Upper lobe of left lung (tissue), 6 donors: ENCODE data around the gene PPIP5K1. TPM values are rescaled to one million over a fixed set of nuclear protein-coding genes. Genes with fewer than 3 reads are reported as not detected.

Experiments used
- ATAC-seq, 2 donors: fragments of 200-7000 bp; cut with Tn5 transposase; one replicate each; pipeline ENCODE4 v1.9.1; 2022; ENCODE audit warnings: mild to moderate bottlenecking in 2 of 2, moderate library complexity in 2 of 2; ENCODE audit not compliant: low FRiP score in 2 of 2
- DNase-seq, 2 donors: peaks; one replicate each; pipeline ENCODE4 v3.0.0-alpha.2; 2019 to 2020
- H3K27ac ChIP-seq, 4 donors: fragments of 200-600 bp; sonication (generic); one replicate each; pipeline ENCODE4 v1.5.1; 2016 to 2019
- H3K27me3 ChIP-seq, 4 donors: fragments of 200-600 bp; sonication (generic); one replicate each; pipeline ENCODE4 v1.5.1; 2017 to 2019
- H3K36me3 ChIP-seq, 4 donors: fragments of 200-600 bp; sonication (generic); one replicate each; pipeline ENCODE4 v1.5.1; 2016 to 2019
- H3K4me1 ChIP-seq, 4 donors: fragments of 200-600 bp; sonication (generic); one replicate each; pipeline ENCODE4 v1.5.1; 2018 to 2019
- H3K4me3 ChIP-seq, 4 donors: fragments of 200-600 bp; sonication (generic); one replicate each; pipeline ENCODE4 v1.5.1; 2017 to 2019; ENCODE audit warnings: mild to moderate bottlenecking in 2 of 4, moderate library complexity in 1 of 4
- H3K9me3 ChIP-seq, 4 donors: fragments of 200-600 bp; sonication (generic); one replicate each; pipeline ENCODE4 v1.5.1; 2018 to 2019
- CTCF ChIP-seq, 6 experiments: fragments of 450-650 bp in 4 of 6; fragments of 200-600 bp in 2 of 6; sonication (generic) in 2 of 6; IDR thresholded peaks; one replicate each; pipeline ENCODE4 v1.5.1; 2016 to 2019; ENCODE audit warnings: antibody characterized with exemption in 6 of 6
- EP300 ChIP-seq, 4 donors: sonication (generic); formaldehyde crosslinking; IDR thresholded peaks; one replicate each; pipeline ENCODE4 v1.5.1; 2017; ENCODE audit warnings: antibody characterized with exemption in 4 of 4, control low read depth in 2 of 4
- POLR2A ChIP-seq, 4 donors: fragments of 450-650 bp; IDR thresholded peaks; one replicate each; pipeline ENCODE4 v1.5.1; 2016 to 2017; ENCODE audit warnings: antibody characterized with exemption in 4 of 4, mild to moderate bottlenecking in 2 of 4
- POLR2AphosphoS5 ChIP-seq, 2 donors: sonication (generic); formaldehyde crosslinking; IDR thresholded peaks; one replicate each; pipeline ENCODE4 v1.5.1; 2017; ENCODE audit warnings: antibody characterized with exemption in 2 of 2
- WGBS, 2 donors: methylation state at CpG; one replicate each; pipeline ENCODE4 v1.1.5; 2017 to 2018; 5-methylcytosine and 5-hydroxymethylcytosine counted together
- small RNA-seq, 4 donors: library from RNA; depleted of rRNA; stranded (forward); fragments of <200 nt; gene quantifications; one replicate each; pipeline ENCODE3, GENCODE V24; 2016
- total RNA-seq, 6 donors: library from RNA; depleted of rRNA in 4 of 6; stranded (reverse); fragments of >200 nt in 4 of 6; gene quantifications; one replicate each; pipeline versions ENCODE4 v1.1.0 to v1.2.1, GENCODE V29; 2016 to 2021
- donor health status: DM: no; HTN: no; CAD: no; lungs with moderate emphysema.
- donor health status: DM: no; HTN: yes; CAD: no; lungs with severe emphysema.

Gene PPIP5K1
- total RNA-seq, 6 donors from 2014 or later: 7.1 to 71.2 (median 30.1) TPM

GRCh38 chr15:43487271-43487895 is 102.6 kb downstream of the PPIP5K1 start:
- H3K27ac ChIP-seq: no peak overlapping the region
- 87 to 89% methylated on average over 6 of the region's 6 CpGs for WGBS, 2 donors
- H3K9me3 ChIP-seq: no peaks in the 10 kb centered on the region
- TF ChIP-seq CTCF (IDR thresholded peaks at IDR 0.05) (no peak), POLR2A (IDR thresholded peaks at IDR 0.05) (no peak), POLR2AphosphoS5 (IDR thresholded peaks at IDR 0.05) (no peak), EP300 (IDR thresholded peaks at IDR 0.05) (no peak)
- H3K36me3 ChIP-seq: peaks cover 0 to 24% (median 10%) of the 10 kb centered on the region in 4 donors
- peaks cover 0 to 17% (median 5%) of the 10 kb centered on the region in 4 donors for H3K4me1 ChIP-seq
- DNase-seq (no peak), ATAC-seq (no peak)
- H3K27me3 ChIP-seq: no peaks in the 10 kb centered on the region
- no peak overlapping the region for H3K4me3 ChIP-seq

- H3K36me3 ChIP-seq: peaks cover 0 to 36% (median 16%) of the 10 kb centered on the region in 4 donors
- DNase-seq: no peak
These were observed 105.6 kb downstream of the PPIP5K1 start for GRCh38 chr15:43484455-43484854.

More at GRCh38 chr15:43484455-43484854, 105.6 kb downstream of the PPIP5K1 start:
- Histone ChIP-seq H3K4me1 (peaks cover 0 to 8% (median 0%) of the 10 kb centered on the region in 4 donors), H3K27ac (no peak overlapping the region), H3K27me3 (no peaks in the 10 kb centered on the region), H3K4me3 (no peak overlapping the region), H3K9me3 (no peaks in the 10 kb centered on the region)
- no peak for ATAC-seq
- TF ChIP-seq POLR2AphosphoS5 (IDR thresholded peaks at IDR 0.05): no peak
- TF ChIP-seq EP300 (IDR thresholded peaks at IDR 0.05): no peak
- TF ChIP-seq POLR2A (IDR thresholded peaks at IDR 0.05): no peak
- no peak for TF ChIP-seq CTCF (IDR thresholded peaks at IDR 0.05)
- 97 to 100% methylated on average over 2 of the region's 2 CpGs for WGBS, 2 donors

Small RNAs within 50 kb of the gene (small RNA-seq; reads per million reads assigned to genes)
- gene RNU6-554P (0 reads per million in 4 donors), gene RNU6-610P (0 reads per million in 4 donors)

Other genes starting within 250 kb of the PPIP5K1 start
- gene ZSCAN29, start 219.2 kb downstream of the PPIP5K1 start, total RNA-seq: 10 to 100 TPM; 23.9 to 63.9 (median 24.7) TPM
- gene TUBGCP4, start 219.1 kb downstream of the PPIP5K1 start, total RNA-seq: 10 to 100 TPM in 5 of 6 donors, 1 to 10 TPM in 1; 5.2 to 20.2 (median 17.0) TPM
- gene TP53BP1, start 97.1 kb downstream of the PPIP5K1 start, total RNA-seq: 100 to 1,000 TPM in 1 of 6 donors, 10 to 100 TPM in 5; 19.3 to 122 (median 28.7) TPM
- 1 to 10 TPM; 2.9 to 9.8 (median 6.1) TPM for gene MAP1A, start 72.6 kb downstream of the PPIP5K1 start, total RNA-seq
- 1 to 10 TPM in 3 of 6 donors, under 1 TPM in 3; 0.30 to 10.0 (median 2.3) TPM for gene CKMT1B, start 3.8 kb upstream of the PPIP5K1 start, total RNA-seq
- gene STRC, start 28.6 kb upstream of the PPIP5K1 start, total RNA-seq: 1 to 10 TPM in 2 of 6 donors, under 1 TPM in 2, not detected in 2; 0.07 to 4.2 (median 1.0) TPM
- 10 to 100 TPM in 1 of 6 donors, 1 to 10 TPM in 4, under 1 TPM in 1; 0.91 to 15.7 (median 2.5) TPM for gene CATSPER2, start 58.6 kb upstream of the PPIP5K1 start, total RNA-seq
- 1 to 10 TPM in 5 of 6 donors, not detected in 1; 1.3 to 4.6 (median 2.6) TPM for gene CKMT1A, start 103.7 kb upstream of the PPIP5K1 start, total RNA-seq
- gene PDIA3, start 156.2 kb upstream of the PPIP5K1 start, total RNA-seq: 100 to 1,000 TPM in 4 of 6 donors, 10 to 100 TPM in 2; 18.9 to 450 (median 161) TPM
- gene ELL3, start 186.8 kb upstream of the PPIP5K1 start, total RNA-seq: 1 to 10 TPM; 1.7 to 8.4 (median 4.3) TPM
- gene SERF2, start 202.1 kb upstream of the PPIP5K1 start, total RNA-seq: 1,000 to 10,000 TPM in 1 of 6 donors, 100 to 1,000 TPM in 5; 285 to 1,034 (median 752) TPM
- under 1 TPM in 1 of 6 donors, not detected in 5; 0.34 TPM for gene SERINC4, start 210.0 kb upstream of the PPIP5K1 start, total RNA-seq
- 10 to 100 TPM in 5 of 6 donors, 1 to 10 TPM in 1; 6.5 to 41.9 (median 14.1) TPM for gene HYPK, start 210.4 kb upstream of the PPIP5K1 start, total RNA-seq
- 10 to 100 TPM in 5 of 6 donors, 1 to 10 TPM in 1; 7.4 to 20.0 (median 17.5) TPM for gene MFAP1, start 234.5 kb upstream of the PPIP5K1 start, total RNA-seq
- gene WDR76, start 236.8 kb upstream of the PPIP5K1 start, total RNA-seq: 10 to 100 TPM in 1 of 6 donors, 1 to 10 TPM in 4, under 1 TPM in 1; 0.89 to 10.1 (median 3.4) TPM